Tibial artery (tissue), 4 donors: ENCODE data around the gene SYNE2.

Experiments used
- DNase-seq, 2 donors: peaks; one replicate each; pipeline ENCODE4 v3.0.0-alpha.2; 2019
- H3K27ac ChIP-seq, 2 donors: fragments of 200-600 bp; sonication (generic) in 1 of 2; 1 replicate in 1 of 2; 2 replicates in 1 of 2; pipeline ENCODE4 v1.5.1; 2018 to 2019; ENCODE audit warnings: mild to moderate bottlenecking in 1 of 2
- H3K27me3 ChIP-seq, 2 donors: fragments of 200-600 bp; sonication (generic) in 1 of 2; one replicate each; pipeline versions ENCODE4 v1.5.1 to v1.6.0; 2016 to 2019
- H3K36me3 ChIP-seq, 3 donors: fragments of 200-600 bp; sonication (generic) in 2 of 3; one replicate each; pipeline ENCODE4 v1.5.1; 2016 to 2019; ENCODE audit warnings: mild to moderate bottlenecking in 2 of 3
- H3K4me1 ChIP-seq, 4 donors: fragments of 200-600 bp; sonication (generic) in 2 of 4; 1 replicate in 3 of 4; 2 replicates in 1 of 4; pipeline ENCODE4 v1.5.1; 2016 to 2019
- H3K4me3 ChIP-seq, 2 donors: fragments of 200-600 bp; sonication (generic) in 1 of 2; 1 replicate in 1 of 2; 2 replicates in 1 of 2; pipeline ENCODE4 v1.5.1; 2018 to 2019; ENCODE audit warnings: mild to moderate bottlenecking in 2 of 2
- H3K9me3 ChIP-seq, 3 donors: fragments of 200-600 bp; sonication (generic) in 1 of 3; one replicate each; pipeline ENCODE4 v1.5.1; 2016 to 2019
- CTCF ChIP-seq, 2 experiments: fragments of 200-600 bp in 1 of 2; fragments of 450-650 bp in 1 of 2; IDR thresholded peaks; one replicate each; pipeline ENCODE4 v1.5.1; 2017 to 2019; ENCODE audit warnings: antibody characterized with exemption in 2 of 2, mild to moderate bottlenecking in 1 of 2, moderate library complexity in 1 of 2
- intact Hi-C: fragments of 100-400 bp; cut with DNase I; formaldehyde crosslinking; loops from one replicate; pipeline ENCODE4 v1.15.0; 2023; ENCODE audit warnings: low total_unique reads

SYNE2 gene

GRCh38 chr14:64253672-64254071 lies 400.9 kb downstream of the SYNE2 start:
- Histone ChIP-seq H3K4me3 (no peak overlapping the region), H3K27ac (no peak overlapping the region), H3K4me1 (no peaks in the 10 kb centered on the region), H3K27me3 (no peaks in the 10 kb centered on the region), H3K36me3 (no peaks in the 10 kb centered on the region), H3K9me3 (no peaks in the 10 kb centered on the region)
- TF ChIP-seq CTCF (IDR thresholded peaks at IDR 0.05): no peak
- intact Hi-C loops: no loop called here
- no peak for DNase-seq

GRCh38 chr14:64255756-64256155 lies 403.0 kb downstream of the SYNE2 start:
- intact Hi-C loops: no loop called here
- no peak for DNase-seq

GRCh38 chr14:64260418-64260817 lies 407.6 kb downstream of the SYNE2 start:
- Histone ChIP-seq H3K4me1 (no peaks in the 10 kb centered on the region), H3K36me3 (no peaks in the 10 kb centered on the region), H3K4me3 (no peak overlapping the region), H3K27me3 (no peaks in the 10 kb centered on the region), H3K9me3 (no peaks in the 10 kb centered on the region), H3K27ac (no peak overlapping the region)
- intact Hi-C loops: no loop called here
- DNase-seq: no peak
- TF ChIP-seq CTCF (IDR thresholded peaks at IDR 0.05): no peak

More at GRCh38 chr14:64255756-64256155, 403.0 kb downstream of the SYNE2 start:
- Histone ChIP-seq H3K9me3 (no peaks in the 10 kb centered on the region), H3K4me3 (no peak overlapping the region), H3K27me3 (no peaks in the 10 kb centered on the region), H3K27ac (no peak overlapping the region), H3K4me1 (no peaks in the 10 kb centered on the region), H3K36me3 (no peaks in the 10 kb centered on the region)
- no peak for TF ChIP-seq CTCF (IDR thresholded peaks at IDR 0.05)

- Histone ChIP-seq H3K27ac (no peak overlapping the region), H3K4me1 (no peaks in the 10 kb centered on the region), H3K27me3 (no peaks in the 10 kb centered on the region), H3K36me3 (no peaks in the 10 kb centered on the region), H3K9me3 (no peaks in the 10 kb centered on the region), H3K4me3 (no peak overlapping the region)
- no peak for DNase-seq
- no peak for TF ChIP-seq CTCF (IDR thresholded peaks at IDR 0.05)
- intact Hi-C loops: no loop called here
Observed at GRCh38 chr14:64265222-64265621, 412.4 kb downstream of the SYNE2 start.

- H3K36me3 ChIP-seq: no peaks in the 10 kb centered on the region
- H3K4me3 ChIP-seq: no peak overlapping the region
- TF ChIP-seq CTCF (IDR thresholded peaks at IDR 0.05): no peak
- H3K27ac ChIP-seq: no peak overlapping the region
- no peaks in the 10 kb centered on the region for H3K27me3 ChIP-seq
- H3K4me1 ChIP-seq: no peaks in the 10 kb centered on the region
- intact Hi-C loops: no loop called here
- DNase-seq: no peak
- H3K9me3 ChIP-seq: no peaks in the 10 kb centered on the region
Observed at GRCh38 chr14:64266239-64266638, 413.4 kb downstream of the SYNE2 start.

GRCh38 chr14:64272019-64272418 lies 419.2 kb downstream of the SYNE2 start:
- H3K4me1 ChIP-seq: no peaks in the 10 kb centered on the region
- H3K27me3 ChIP-seq: no peaks in the 10 kb centered on the region
- no peak overlapping the region for H3K27ac ChIP-seq
- intact Hi-C loops: no loop called here
- TF ChIP-seq CTCF (IDR thresholded peaks at IDR 0.05): no peak
- no peak for DNase-seq
- H3K9me3 ChIP-seq: no peaks in the 10 kb centered on the region
- H3K36me3 ChIP-seq: no peaks in the 10 kb centered on the region
- no peak overlapping the region for H3K4me3 ChIP-seq
